GM21576 (cell line): Measurements from ENCODE around the gene CD247.

Source experiments
- ATAC-seq: cut with Tn5 transposase; IDR thresholded peaks from one replicate; pipeline ENCODE4 v1.9.1; 2021; ENCODE audit warnings: mild to moderate bottlenecking, moderate library complexity; ENCODE audit not compliant: unreplicated experiment

The CD247 gene

DNA sequence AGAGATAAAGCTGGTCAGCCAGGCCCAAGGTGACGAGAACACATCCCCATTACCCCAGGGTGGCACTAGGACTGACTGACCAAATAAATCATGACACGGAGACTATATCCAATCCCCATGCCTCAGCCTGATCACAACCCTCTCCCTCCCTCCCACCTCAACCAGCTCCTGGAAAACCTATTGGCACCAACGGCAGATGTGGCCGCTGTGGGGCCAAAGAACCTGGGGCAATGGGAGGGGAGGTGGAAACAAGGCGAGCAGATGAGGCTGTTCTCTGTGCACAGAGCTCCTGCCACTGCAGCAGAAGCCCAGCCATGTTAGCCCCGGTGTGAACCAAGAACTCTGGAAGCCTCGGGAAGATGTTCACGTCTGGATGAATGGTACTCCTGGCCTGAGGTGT is 77.6 kb downstream of the CD247 start:
- ATAC-seq: no peak

- ATAC-seq: no peak
Observed at GRCh38 chr1:167440345-167440744, 78.0 kb downstream of the CD247 start.

DNA sequence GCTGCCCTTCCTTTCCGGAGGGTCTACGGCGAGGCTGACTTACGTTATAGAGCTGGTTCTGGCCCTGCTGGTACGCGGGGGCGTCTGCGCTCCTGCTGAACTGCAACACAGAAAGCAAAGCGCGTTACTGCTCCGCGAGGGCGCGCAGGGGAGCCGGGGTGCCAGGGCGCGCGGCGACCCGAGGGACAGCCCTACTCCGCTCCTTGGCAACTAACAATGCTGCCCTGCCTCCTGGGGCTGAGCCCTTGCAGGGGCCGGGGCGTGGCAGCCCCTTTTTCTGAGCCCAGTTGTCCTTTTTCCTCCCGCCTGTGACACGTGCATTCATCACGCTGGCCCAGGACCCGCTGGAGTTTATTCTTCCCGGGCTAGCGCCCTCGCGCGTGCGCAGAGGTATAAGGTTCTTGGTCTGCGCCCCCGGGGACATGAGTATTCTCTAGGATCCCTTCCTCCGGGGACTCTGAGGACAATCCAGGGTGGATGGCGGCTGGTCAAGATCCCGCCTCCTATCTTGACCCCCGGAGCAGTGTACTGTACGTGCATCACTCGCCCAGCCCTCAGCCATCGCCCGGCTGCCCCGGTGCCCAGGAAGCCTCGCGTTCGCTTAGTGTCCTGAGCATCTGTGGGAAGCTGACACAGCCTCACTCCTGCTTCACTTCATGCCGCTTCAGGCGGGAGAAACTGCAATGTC is 78.9 kb downstream of the CD247 start:
- ATAC-seq: no peak

- ATAC-seq: no peak
Observed at GRCh38 chr1:167438171-167439138, 79.9 kb downstream of the CD247 start.

GRCh38 chr1:167435484-167435883 is 82.8 kb downstream of the CD247 start:
- ATAC-seq: no peak

GRCh38 chr1:167434306-167434705 is 84.0 kb downstream of the CD247 start:
- ATAC-seq: no peak

GRCh38 chr1:167433884-167434283 is 84.4 kb downstream of the CD247 start:
- no peak for ATAC-seq

GRCh38 chr1:167432780-167433179 is 85.5 kb downstream of the CD247 start:
- ATAC-seq: no peak

DNA sequence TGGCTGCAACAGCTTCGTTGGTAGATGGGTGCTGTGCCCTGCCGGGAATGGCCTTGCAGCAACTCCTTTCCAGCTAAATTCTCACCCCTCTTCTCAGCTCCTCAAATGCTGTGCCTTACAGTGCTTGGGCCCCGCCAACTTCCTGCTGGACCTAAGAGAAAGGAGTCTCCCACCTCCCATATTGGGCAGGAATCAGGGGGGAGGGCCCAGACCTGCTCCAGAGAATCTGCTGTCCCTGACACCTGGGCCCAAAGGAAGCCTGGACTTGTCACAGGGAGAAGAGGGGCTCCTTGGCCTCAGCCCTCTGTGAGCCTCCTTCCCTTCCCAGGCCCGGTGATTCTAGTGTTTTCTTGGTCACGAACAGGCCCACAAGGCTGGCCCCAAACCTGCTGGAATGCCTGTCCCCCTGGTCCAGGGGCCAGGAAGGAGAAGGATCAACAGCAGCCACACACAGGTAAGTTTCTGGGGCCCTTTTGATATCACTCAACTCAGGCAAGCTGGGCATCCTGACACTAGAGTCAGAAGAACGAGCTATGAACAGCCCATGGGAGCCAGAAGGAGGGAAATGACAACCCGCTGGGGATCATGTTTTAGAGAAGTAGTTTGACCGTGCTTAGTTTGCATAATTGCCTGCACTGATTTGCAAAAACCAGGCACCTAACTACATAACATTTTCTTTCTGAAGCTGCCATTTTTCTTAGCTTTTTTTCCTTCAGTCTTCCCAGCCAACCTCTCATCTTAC is 86.2 kb downstream of the CD247 start:
- no peak for ATAC-seq

DNA sequence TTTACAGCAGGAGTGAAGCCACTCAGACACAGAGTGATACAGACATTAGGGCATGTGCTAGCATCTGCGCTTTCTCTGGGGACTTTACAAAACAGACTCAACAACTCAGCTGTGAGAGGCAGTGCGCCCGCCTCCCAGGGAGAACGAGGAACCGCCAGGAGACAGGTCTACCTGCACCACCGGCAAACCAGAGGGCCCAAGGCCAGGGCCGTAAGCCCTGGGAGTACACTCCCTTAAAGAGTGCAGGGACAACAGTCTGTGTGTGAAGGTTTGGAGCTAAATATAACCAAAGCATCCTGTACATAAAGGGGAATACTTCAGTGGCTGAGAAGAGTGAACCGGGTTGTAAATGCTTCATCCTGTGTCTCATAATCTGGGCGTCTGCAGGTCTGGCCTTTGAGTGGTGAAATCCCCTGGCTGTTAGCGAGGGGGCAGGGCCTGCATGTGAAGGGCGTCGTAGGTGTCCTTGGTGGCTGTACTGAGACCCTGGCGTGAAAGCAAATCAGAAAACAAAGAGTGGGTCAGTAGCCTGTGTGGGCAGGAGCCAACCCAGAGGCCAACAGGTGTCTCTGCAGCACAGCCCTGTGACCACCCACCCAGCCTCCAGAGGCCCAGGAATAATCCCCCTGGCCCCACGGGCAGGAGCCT is 86.9 kb downstream of the CD247 start:
- no peak for ATAC-seq

DNA sequence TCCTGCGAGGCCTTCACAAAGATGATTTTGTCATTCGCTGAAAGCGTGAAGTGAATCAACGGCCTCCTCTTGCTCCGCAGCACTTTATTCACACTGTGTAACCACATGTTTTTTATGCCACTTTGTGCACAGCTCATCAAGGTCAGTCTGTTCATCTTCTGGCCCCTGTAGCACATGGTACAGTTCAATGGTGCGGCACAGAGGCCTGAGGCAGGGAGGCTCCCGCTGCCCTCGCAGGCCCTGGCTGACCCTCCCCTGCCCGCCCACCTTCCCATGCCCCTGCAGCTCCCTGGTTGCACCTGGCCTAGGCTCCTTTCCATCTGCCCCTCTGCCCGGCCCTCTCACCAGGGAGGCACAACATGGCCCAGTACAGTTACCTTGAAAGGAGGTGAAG is 87.5 kb downstream of the CD247 start:
- no peak for ATAC-seq

DNA sequence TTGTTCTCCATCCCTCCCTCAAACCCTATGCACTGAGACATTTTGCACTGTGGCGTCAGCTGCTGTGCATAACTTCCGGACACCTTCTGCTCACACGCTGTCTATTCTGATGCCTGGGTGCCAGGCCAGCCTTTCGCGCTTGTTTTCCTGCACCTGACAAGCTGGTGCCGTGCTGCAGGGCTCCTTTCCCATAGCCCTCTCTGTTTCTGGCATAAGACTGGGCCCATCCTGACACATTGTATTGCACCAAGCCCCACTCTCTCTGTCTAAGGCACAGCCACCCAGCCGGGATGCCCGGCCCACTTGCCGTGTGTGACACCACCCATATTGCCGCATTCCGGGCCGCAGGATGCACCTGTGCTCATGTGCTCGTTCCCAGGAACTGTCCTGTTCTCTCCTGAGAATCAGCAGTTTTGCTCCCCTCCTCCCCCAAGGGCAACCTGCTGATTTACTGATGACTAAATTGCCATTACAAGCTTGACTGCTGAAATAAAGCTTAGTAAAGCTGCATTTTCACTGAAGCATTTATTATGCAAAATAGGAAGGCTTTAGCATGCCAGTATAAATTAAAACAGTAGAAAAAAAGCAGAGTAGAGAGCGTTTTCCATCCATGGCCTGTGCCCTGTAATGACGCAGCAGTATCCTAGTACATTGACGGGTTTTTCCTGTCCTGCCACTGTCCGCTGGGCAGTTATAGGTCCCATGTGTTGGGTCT is 88.0 kb downstream of the CD247 start:
- peak; percentile 45 for ATAC-seq

DNA sequence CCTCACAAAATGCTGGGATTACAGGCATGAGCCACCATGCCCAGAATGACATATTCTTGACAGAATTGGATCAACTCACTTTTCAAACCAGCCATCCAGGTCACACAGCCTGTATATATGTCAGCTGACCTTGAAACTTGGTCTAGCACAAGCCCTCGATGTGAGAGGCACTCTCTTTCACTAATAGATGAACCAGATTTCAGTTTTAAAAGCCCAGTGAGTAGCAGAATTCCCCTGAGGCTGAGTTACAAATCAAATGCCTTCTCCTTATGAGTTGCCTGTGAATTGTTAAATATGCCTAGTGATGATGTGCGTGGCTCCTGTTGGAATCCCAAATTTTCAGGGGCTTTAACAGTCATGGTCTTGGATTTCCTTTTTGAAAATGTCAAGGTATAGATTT is 88.7 kb downstream of the CD247 start:
- peak; percentile 48 for ATAC-seq

GRCh38 chr1:167428395-167428794 is 89.9 kb downstream of the CD247 start:
- ATAC-seq: no peak

GRCh38 chr1:167427848-167428247 is 90.5 kb downstream of the CD247 start:
- no peak for ATAC-seq

GRCh38 chr1:167426716-167427115 is 91.6 kb downstream of the CD247 start:
- ATAC-seq: no peak

DNA sequence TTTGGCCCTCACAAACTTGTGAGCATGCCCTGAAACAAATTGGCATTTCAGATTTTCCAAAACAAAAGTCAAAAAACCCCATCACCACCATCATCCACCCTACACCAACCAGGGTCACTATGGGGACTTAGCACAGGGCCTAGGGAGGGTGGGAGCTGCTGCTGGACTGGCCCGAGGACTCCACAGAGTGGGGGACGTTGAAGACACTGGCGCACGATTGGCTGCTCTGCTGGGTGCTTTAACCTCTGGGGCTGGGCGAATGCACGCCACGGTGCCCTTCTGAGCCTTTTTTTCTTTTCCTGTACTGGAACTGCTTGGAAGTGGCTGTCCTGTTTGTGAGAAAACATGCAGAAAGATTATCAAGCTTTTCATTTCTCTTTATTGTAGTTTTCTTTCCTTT is 92.8 kb downstream of the CD247 start:
- no peak for ATAC-seq

- ATAC-seq: no peak
Observed at GRCh38 chr1:167423684-167424619, 94.4 kb downstream of the CD247 start.

GRCh38 chr1:167420510-167420909 is 97.8 kb downstream of the CD247 start:
- no peak for ATAC-seq
